Tracheal epithelial cell (primary cell): ENCODE data around the gene DQX1. TPM values are rescaled to one million over a fixed set of nuclear protein-coding genes. Genes with fewer than 3 reads are reported as not detected.

Source experiments
- total RNA-seq: library from RNA; depleted of rRNA; stranded (reverse); fragments of >200 nt; gene quantifications from 2 replicates; pipeline ENCODE4 v1.2.1, GENCODE V29; 2014

Gene DQX1, protein sequence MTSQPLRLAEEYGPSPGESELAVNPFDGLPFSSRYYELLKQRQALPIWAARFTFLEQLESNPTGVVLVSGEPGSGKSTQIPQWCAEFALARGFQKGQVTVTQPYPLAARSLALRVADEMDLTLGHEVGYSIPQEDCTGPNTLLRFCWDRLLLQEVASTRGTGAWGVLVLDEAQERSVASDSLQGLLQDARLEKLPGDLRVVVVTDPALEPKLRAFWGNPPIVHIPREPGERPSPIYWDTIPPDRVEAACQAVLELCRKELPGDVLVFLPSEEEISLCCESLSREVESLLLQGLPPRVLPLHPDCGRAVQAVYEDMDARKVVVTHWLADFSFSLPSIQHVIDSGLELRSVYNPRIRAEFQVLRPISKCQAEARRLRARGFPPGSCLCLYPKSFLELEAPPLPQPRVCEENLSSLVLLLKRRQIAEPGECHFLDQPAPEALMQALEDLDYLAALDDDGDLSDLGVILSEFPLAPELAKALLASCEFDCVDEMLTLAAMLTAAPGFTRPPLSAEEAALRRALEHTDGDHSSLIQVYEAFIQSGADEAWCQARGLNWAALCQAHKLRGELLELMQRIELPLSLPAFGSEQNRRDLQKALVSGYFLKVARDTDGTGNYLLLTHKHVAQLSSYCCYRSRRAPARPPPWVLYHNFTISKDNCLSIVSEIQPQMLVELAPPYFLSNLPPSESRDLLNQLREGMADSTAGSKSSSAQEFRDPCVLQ
- 2.8 and 4.6 TPM in 2 replicates for total RNA-seq

DNA sequence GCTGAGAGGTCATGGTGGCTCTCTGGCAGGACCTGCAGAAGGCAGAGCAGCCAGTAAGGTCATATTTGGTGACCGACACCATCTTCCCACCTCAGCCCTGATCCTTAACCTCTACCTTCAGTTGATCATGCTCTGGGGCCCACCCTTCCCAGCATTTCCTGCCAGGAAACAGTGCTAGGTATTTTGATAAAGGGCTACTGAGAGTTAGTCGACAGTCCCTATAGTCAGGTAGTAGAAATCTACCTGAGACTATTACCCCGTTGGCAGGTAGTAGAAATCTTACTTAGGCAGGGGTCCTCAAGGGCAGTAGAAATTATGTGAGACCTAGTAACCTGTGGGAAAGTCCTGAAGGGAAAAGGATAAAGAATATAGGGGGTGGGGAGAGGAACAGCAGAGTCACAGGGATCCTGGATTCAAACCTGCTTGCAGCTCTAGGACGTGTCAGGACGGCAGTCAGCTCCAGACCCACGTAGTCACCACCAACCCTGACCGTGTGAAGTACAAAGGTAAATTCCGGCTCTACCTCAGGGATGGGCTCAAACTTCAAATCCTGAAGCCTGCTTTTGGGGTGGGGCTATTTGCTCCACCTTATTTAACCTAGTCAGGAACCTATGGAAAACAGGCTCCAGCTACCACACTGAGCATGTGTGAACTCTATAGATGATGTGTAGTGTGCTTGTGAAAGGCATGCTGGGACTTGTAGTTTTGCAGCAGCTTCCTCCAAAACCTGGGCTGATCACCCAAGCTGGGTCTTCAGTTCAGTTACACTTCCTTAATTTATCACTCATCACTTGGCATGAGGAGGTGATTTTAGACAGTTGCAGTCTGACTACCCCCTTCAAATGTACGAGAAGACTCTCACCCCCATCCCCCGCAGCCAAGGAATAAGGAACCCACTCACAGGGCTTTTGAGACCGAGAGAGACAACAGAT, at the start of gene DQX1:
Gene DQX1 (minus strand): TSS at position 515 of the 932 bp plus-strand sequence. CDS start 502 bp downstream, at position 13.

GRCh38 chr2:74553892-74554819, 28.1 kb upstream of the DQX1 start, which contains the start of the genes DOK1 and LOXL3:
Gene DOK1, plus strand, starts transcription at chr2:74554720. Its CDS starts 35 bp downstream, at chr2:74554755.
Gene LOXL3, minus strand, starts transcription at chr2:74553942. Its CDS starts 1,308 bp downstream, at chr2:74552634.

GRCh38 chr2:74529357-74530238, 3.6 kb upstream of the DQX1 start, which contains the start of the genes AUP1 and HTRA2:
Gene AUP1, minus strand, starts transcription at chr2:74529706. Its CDS starts 77 bp downstream, at chr2:74529629.
Gene HTRA2, plus strand, starts transcription at chr2:74529933. Its CDS starts 74 bp downstream, at chr2:74530007.

DNA sequence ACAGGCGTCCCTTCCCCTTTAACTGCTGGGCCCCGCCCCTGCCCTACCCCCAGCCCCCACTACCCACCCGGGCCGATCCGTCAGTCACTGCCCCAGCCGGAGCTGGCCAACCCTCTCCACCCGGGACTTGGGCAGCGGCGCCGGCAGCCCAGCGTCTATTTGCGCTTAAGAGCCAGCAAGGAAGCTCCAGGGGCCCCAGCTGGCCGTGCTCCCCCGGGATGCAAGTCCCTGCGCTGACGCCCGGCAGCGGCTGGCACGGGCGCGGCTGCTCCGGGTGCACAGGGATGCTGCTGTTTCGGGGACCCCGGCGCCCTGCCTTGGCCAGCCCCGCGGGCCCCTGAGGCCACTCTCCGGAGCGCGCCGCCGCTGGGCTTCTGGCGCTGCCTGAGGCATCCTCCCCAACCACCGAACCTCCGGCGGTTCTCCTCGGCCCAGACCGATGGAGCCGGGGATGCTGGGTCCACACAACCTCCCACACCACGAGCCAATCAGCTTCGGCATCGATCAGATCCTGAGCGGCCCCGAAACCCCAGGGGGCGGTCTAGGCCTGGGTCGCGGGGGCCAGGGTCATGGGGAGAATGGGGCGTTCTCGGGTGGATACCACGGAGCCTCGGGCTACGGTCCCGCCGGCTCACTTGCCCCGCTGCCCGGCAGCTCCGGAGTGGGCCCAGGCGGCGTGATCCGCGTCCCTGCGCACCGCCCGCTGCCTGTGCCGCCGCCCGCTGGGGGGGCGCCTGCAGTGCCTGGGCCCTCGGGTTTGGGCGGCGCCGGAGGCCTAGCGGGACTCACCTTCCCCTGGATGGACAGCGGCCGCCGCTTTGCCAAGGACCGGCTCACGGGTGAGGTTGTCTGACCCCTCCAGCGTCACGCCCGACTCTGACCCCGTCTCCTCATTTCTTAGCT, 11.4 kb downstream of the DQX1 start, which contains the start of gene TLX2:
Gene TLX2 (plus strand): TSS at position 83 of the 903 bp plus-strand sequence. CDS start 357 bp downstream, at position 440.

GRCh38 chr2:74507145-74507925, 18.7 kb downstream of the DQX1 start, which contains the start of gene PCGF1:
Gene PCGF1, minus strand, starts transcription at chr2:74507695. Its CDS starts 27 bp downstream, at chr2:74507668.

DNA sequence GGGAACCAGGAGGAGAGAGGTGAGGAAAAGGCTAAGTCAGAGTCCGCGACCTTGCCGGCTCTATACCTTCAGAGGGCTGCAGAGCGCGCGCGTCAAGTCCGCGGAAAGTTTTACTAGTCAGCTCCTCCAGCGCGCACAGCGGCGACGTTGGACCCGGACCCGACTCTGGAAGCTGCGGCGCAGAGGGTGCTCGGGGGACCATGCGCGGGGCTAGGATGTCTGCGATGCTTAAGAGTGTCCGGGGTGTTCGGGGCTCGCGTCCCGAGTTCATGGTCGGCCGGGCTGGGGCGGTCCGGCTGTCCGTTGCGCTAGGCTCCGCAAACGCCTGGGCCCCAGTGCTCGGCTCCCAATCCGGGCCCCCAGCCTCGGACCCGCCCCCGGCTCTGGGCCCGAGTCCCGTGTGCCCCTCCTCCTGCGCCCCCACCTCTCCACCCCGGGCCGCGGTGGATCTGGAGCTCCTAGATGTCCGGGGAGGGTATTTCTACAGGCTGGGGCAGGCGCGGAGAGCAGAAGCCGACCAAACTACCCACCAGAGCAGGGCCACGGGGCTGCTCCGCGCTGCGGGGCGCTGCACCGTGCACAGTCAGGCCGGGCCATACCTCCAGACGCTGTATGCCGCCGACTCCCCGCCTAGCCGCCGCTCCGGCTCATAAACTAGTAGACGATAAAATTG, 26.6 kb downstream of the DQX1 start, which contains the start of gene LBX2:
Gene LBX2 (minus strand): TSS at position 337 of the 673 bp plus-strand sequence. CDS start 66 bp downstream, at position 271.

DNA sequence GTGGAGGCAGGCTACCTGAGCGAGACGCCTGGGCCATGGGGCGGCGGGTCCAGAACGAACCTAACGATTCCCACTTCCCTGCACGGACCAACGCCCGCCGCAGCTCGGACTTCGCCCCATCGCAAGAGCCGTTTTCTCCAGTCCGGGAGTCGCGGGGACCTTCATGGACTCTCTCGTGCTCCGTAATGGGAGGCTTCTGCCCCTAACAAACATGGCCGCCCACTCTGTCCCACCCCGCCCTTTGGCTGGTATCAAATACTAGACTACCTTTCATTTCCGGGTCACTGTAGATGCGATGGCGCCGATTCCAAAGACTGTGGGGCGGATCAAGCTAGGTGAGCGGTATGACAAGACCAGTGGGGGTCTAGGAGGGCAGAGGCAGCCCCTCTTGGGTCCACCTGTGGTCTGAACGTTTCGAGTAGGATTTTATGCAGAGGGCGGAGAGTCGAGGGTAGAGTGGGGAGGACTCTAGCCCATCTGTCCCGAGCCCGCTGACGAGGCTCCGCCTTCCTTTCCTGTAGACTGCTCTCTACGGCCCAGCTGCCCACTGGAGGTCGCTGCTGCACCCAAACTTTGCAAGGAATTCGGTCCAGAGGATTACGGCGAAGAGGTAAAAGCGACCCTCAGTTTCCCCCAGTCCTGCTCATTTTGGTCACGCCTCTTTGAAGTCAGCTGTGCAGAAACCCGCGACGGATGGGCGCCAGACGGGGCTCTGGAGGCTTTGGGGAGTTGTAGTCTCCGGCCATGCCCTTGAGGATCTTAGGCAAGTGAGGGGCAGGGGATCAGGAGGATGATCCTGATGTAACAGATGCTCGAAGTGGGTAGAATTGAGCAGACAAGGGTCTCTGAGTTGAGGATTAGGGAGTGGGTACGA, 43.0 kb downstream of the DQX1 start, which contains the start of the genes CCDC142 and TTC31:
Gene CCDC142 (minus strand): TSS at position 198 of the 874 bp plus-strand sequence. CDS start 161 bp downstream, at position 37.
Gene TTC31 (plus strand): TSS at position 281 of the 874 bp plus-strand sequence. CDS start 15 bp downstream, at position 296.

GRCh38 chr2:74472086-74472944, 53.7 kb downstream of the DQX1 start, which contains the start of gene MRPL53:
Gene MRPL53, minus strand, starts transcription at chr2:74472680. Its CDS starts 20 bp downstream, at chr2:74472660.

Other genes starting within 250 kb of the DQX1 start
- gene SLC4A5, start 182.8 kb downstream of the DQX1 start, total RNA-seq: 0.24 and 0.64 TPM in 2 replicates
- gene DCTN1, start 145.9 kb downstream of the DQX1 start, total RNA-seq: 44.1 and 82.9 TPM in 2 replicates
- 0.64 and 0.72 TPM in 2 replicates for gene C2orf81, start 104.6 kb downstream of the DQX1 start, total RNA-seq
- gene WDR54, start 104.5 kb downstream of the DQX1 start, total RNA-seq: 34.1 and 62.7 TPM in 2 replicates
- gene RTKN, start 84.3 kb downstream of the DQX1 start, total RNA-seq: 24.3 and 53.7 TPM in 2 replicates
- 9.4 and 10.4 TPM in 2 replicates for gene INO80B, start 71.1 kb downstream of the DQX1 start, total RNA-seq
- 29.6 and 32.8 TPM in 2 replicates for gene WBP1, start 67.8 kb downstream of the DQX1 start, total RNA-seq
- gene MOGS, start 60.8 kb downstream of the DQX1 start, total RNA-seq: 65.3 and 67.6 TPM in 2 replicates
- 27.7 and 32.5 TPM in 2 replicates for gene MRPL53, start 53.6 kb downstream of the DQX1 start, total RNA-seq
- 11.3 and 14.5 TPM in 2 replicates for gene CCDC142, start 43.2 kb downstream of the DQX1 start, total RNA-seq
- 8.0 and 10.9 TPM in 2 replicates for gene TTC31, start 43.1 kb downstream of the DQX1 start, total RNA-seq
- 1.2 and 3.2 TPM in 2 replicates for gene LBX2, start 26.6 kb downstream of the DQX1 start, total RNA-seq
- 30.7 and 33.7 TPM in 2 replicates for gene PCGF1, start 18.5 kb downstream of the DQX1 start, total RNA-seq
- gene TLX2, start 11.8 kb downstream of the DQX1 start, total RNA-seq: not detected in 2 replicates
- gene AUP1, start 3.5 kb upstream of the DQX1 start, total RNA-seq: 160 and 193 TPM in 2 replicates
- 55.4 and 59.8 TPM in 2 replicates for gene HTRA2, start 3.7 kb upstream of the DQX1 start, total RNA-seq
- 0.21 and 1.4 TPM in 2 replicates for gene LOXL3, start 27.7 kb upstream of the DQX1 start, total RNA-seq
- gene DOK1, start 28.5 kb upstream of the DQX1 start, total RNA-seq: 3.0 and 3.9 TPM in 2 replicates
- gene M1AP, start 122.1 kb upstream of the DQX1 start, total RNA-seq: 0.96 and 4.5 TPM in 2 replicates
- 5.8 and 8.7 TPM in 2 replicates for gene SEMA4F, start 128.0 kb upstream of the DQX1 start, total RNA-seq